Measurements from ENCODE around the gene MSI2.

MSI2 gene

GRCh38 chr17:57655553-57655952, 399.2 kb downstream of the MSI2 start:
- no peak for DNase-seq

DNA sequence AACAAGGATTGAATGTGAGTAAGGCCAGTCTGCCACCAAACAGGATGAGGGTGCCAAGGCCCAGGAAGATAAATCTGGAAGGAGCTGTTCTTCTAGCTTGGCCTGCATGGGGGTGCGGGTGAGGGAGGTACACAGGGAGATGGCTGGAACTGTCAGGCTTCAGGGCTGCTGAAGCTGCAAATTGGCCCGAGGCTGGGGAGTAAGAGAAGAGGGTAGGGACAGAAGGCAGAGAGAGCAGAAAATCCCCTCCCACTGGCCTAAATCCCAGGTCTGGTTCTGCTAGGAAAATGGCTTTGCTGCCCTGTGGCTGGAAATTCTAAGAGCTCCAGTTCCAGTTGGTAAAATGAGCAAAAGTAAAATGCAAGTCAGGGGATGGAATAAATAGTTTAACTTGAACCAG, 400.9 kb downstream of the MSI2 start:
- no peak for DNase-seq

GRCh38 chr17:57662041-57662440, 405.7 kb downstream of the MSI2 start:
- no peak for DNase-seq

- peak; percentile 72 for DNase-seq
Measured at GRCh38 chr17:57662644-57663308, 406.5 kb downstream of the MSI2 start.

DNA sequence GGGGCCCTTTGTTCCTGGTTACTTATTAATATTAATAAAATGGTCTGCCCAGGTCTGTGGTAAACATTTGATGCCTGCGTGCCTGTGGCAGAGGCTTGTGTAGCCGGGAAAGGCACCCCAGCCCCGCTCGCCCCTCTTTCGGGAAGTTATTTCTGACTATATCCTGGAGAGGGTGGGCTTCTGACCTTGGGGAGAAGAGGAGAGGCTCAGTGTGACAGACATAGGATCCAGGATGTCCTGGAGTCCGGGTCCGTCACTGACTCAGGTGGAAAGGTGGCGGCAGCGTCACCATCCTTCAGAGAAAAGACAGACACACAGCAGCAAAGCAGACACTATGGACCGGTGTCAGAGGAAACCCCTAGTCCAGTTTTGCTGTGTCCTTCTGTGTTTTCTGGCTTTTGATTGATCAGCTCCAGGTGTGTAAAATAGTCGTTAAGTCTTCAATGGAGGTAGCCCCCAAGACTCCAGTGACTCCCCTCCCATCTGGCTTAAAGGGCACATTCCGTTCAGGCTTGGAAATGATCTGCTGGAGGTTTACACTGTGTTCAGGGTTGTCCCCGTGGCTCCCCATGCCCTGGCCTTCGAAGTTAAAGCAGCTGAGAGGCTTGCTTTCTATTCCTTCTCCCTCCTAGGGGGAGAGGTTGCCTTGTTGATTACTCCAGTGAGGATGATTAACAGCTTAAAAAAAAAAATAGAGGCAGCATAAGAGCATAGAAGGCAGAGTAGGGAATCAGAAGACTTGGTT, 407.2 kb downstream of the MSI2 start:
- DNase-seq, result no peak

GRCh38 chr17:57665128-57665527, 408.8 kb downstream of the MSI2 start:
- DNase-seq, result no peak

DNA sequence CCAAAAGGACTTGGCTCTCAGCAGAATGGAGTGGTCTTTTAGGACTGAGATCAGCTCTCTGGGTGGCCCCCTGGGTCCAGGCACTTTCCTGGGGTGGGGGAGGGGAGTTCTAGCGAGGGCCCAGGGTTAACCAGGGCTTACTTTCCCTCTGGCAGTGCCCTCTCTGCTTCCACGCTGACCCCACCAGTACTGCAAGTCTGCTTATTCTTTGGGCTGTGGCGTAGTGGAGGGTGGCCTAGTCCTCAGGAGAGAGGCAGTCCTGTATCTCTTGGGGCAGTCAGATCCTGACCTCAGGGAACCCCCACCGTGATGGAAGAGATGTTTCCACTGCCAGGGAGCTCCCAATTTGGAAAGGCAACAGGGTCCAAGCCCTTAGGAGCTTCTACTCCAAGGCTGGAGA, 409.4 kb downstream of the MSI2 start:
- DNase-seq, result no peak

DNA sequence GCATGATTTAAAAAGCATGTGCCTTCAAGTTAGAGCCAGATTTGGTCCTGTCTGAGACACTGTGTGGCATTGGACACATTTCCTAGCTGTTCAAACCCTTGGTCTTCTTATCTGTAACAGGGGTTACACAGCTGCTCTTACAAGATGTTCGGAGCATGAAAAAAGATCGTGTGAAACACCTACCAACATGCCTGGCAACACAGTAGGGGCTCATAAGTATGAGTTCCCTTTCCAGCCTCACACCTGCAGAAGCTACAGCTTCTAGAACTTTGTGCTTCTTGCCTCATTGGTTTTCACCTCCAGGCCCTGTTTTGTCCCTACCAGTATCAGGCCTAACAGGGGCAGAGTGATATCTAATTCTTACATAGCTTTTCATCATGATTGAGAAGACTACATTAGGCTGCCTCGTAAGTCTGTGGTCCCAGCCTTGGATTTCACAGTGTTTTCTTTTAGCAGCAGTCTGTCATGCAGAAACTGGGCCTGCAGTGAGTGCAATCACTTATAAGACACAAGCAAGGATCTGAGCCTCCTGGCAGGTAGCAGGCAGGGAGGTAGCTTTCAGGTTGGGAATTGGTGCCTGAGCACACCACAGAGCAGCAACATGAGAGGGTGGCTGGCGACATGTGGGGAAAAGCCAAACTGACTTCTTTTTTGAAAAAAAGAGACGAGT, 410.0 kb downstream of the MSI2 start:
- DNase-seq, result no peak

GRCh38 chr17:57666946-57667345, 410.6 kb downstream of the MSI2 start:
- DNase-seq, result no peak

- DNase-seq, result no peak
Measured at GRCh38 chr17:57667461-57667923, 411.2 kb downstream of the MSI2 start.

GRCh38 chr17:57668332-57668731, 412.0 kb downstream of the MSI2 start:
- no peak for DNase-seq

DNA sequence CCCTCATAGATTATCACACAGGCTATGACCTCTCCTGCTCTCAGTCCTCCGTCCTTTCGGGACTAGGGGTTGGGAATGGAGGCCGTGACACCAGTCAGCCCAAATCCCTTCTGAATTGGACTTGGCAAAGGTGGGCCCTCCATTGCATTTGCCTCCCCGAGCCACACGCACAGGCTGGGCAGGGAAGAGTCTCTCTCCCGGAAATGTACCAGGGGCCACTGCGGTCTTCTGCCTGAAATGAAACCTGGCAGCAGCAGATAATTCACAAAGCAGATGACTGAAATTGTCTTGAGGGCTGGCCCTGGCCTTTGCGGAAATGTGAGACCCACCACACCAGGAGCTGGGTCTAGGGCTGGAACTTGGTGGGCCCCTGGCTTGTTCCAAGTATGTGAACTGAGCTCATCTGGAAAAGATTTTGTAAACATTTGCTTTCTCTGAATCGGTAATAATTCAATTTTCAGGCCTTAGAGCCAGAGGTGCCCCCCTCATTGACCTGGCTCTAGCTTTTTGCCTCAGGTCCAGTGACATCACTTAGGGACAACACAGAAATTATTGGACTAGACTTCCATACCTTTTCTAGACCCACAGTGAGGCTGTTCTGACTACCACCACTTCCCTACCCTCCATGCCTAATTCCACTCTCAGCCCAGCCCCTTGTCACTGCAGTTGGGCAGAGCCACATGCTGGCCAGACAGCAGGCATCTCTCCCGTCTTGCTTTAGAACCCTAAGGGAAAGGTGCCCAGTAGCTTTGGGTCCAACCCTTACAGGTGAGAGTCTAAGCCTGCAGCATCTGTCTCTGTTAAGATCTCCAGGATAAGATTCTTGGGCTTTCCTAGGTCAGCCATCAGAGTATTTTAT, 413.6 kb downstream of the MSI2 start:
- no peak for DNase-seq

DNA sequence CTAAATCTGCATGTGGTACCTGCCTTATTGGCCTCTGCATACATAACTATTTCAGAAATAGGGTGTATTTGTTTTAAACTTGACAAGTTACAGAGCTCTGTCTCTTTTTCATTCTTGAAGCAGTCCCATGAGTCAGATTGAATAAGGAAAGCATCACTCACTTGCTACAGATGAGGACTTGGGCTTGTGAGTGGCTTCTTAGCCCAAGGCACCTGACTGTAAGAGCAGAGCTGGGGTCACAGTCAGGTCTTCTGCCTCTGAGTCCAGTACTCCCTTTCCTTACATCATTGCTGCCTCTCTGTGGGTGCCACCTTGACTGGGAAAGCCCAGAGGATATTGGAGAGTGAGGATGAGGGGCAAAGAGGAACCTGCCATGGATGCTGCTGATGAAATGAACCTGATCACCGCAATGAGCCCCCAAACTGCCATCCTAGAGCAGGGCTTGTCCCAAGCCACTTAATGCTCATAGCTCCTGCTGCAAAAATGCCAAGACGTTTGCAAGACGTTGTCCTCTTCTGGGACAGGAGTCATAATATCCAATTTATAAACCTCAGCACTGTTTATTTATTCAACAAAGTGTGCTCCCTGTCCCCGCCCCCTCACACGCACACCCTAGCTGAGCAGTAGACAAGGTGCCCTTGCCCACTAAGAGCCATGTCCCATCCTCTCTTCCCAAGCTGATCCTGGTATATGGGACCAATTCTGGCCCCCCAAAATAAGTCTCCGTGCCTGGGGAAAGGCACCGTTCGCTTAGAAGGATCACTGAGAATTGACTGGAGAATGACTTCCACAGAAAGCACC, 414.6 kb downstream of the MSI2 start:
- DNase-seq, result no peak

DNA sequence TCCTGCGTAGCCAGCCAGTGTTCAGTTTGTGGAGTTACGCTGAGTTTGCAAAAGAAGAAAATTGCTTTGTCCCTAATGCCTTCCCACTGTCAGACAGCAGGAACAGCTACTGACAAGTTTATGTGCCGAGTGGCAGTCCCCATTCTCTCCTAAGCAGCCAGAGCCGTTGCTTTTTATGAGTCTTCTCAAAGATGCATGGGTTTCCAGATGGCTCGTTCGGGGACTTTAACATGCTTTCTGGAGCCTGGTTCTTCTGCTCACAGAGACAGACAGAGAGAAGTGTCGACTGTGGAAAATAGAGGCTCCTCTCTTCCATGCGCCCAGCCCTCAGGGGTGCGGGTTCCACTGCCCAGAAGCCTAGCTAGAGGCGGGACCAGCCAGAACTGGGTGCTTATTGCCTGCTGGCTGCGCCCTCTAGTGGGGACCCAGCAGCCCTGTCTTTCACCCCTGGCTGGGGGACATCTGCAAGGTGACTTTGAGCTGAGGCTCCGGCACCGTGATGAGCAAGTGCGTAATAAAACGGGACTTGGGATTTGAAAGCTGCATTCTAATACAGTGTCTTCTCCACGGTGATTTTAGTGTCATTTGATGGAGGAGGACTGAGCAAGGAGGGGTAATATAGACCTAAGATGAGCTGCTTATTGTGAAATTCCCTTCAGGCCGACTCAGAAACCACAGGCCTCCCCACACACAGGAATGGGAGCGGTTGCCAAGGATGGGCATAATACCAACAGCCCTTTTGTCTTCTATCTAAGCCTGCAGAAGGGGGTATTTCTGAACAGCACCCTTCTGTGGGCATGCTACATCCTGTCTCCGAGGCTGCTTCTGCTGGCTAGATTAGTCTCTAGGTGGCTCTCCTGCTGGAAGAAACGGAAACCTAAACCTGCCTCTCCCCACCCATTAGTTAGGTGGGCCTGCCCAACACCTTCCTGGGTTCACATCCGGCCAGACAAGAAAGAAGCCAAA, 415.6 kb downstream of the MSI2 start:
- DNase-seq, result peak; percentile 77

DNA sequence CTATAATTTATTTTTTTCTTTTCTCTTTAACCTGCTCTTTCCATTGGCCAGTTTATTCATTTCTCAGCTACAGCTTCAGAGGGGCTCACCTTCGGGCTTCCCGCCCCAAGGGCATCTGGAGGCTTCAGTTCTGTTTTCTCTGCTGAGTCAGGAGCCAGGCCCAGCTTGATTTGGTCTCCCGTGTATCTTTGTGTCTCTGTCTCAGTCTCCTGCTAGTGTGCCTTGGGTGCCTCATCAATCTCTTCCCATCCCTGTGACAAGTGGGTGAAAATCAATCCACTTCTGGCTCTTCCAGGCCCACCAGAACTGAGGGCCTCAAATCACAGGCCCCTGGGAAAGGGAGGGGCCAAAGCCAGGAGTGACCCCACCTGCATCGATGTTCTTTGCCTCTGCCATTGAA, 416.6 kb downstream of the MSI2 start:
- no peak for DNase-seq

DNA sequence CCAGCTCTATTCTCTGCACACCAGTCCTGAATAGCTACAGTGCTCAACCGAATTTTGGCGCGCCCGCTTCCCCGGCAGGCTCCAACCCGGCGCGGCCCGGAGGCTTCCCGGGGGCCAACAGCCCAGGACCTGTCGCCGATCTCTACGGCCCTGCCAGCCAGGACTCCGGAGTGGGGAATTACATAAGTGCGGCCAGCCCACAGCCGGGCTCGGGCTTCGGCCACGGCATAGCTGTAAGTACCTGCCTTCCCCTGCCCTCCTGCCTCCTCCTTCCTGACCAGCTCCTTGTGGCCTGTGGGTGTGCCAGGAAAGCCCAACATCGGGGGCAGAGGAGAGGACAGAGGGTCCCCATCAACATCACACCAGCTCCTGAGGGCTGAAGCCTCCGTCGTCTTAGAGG, 418.6 kb downstream of the MSI2 start:
- DNase-seq, result no peak

- no peak for DNase-seq
Measured at GRCh38 chr17:57675427-57676387, 419.4 kb downstream of the MSI2 start.

GRCh38 chr17:57676543-57676942, 420.2 kb downstream of the MSI2 start:
- DNase-seq, result no peak

- DNase-seq, result no peak
Measured at GRCh38 chr17:57677301-57677700, 421.0 kb downstream of the MSI2 start.

GRCh38 chr17:57677858-57678257, 421.5 kb downstream of the MSI2 start:
- no peak for DNase-seq

Measured in CD4-positive, alpha-beta T cell treated with Interleukin-15 for 1 hour (primary cell).